ENCODE results near the gene SKIDA1. TPM values are rescaled to one million over a fixed set of nuclear protein-coding genes. Genes with fewer than 3 reads are reported as not detected.

The SKIDA1 gene
- total RNA-seq, 1 donor from 2014 or later, result under 0.01 TPM

GRCh38 chr10:21519397-21519933, 6.0 kb downstream of the SKIDA1 start:
- Histone ChIP-seq H3K27me3 (ENCODE audit: control insufficient read depth, insufficient read depth, low read length) (no peaks in the 10 kb centered on the region), H3K4me3 (ENCODE audit: low read depth, low read length) (peak overlapping the region; percentile 39), H3K36me3 (ENCODE audit: control insufficient read depth, insufficient read depth, low read length) (no peaks in the 10 kb centered on the region)
- no peak for DNase-seq (ENCODE audit: low read depth)
- TF ChIP-seq CTCF (IDR thresholded peaks at IDR 0.05; ENCODE audit: insufficient read depth, low read length, severe bottlenecking), result no peak
- no peak for FAIRE-seq

GRCh38 chr10:21518641-21519396, 6.7 kb downstream of the SKIDA1 start:
- no peaks in the 10 kb centered on the region for H3K36me3 ChIP-seq (ENCODE audit: control insufficient read depth, insufficient read depth, low read length)
- H3K27me3 ChIP-seq (ENCODE audit: control insufficient read depth, insufficient read depth, low read length), result no peaks in the 10 kb centered on the region
- DNase-seq (ENCODE audit: low read depth) (peak; percentile 36), FAIRE-seq (no peak)
- no peak for TF ChIP-seq CTCF (IDR thresholded peaks at IDR 0.05; ENCODE audit: insufficient read depth, low read length, severe bottlenecking)
- H3K4me3 ChIP-seq (ENCODE audit: low read depth, low read length), result peak overlapping the region; percentile 39

GRCh38 chr10:21518149-21518640, 7.3 kb downstream of the SKIDA1 start:
- no peak for TF ChIP-seq CTCF (IDR thresholded peaks at IDR 0.05; ENCODE audit: insufficient read depth, low read length, severe bottlenecking)
- FAIRE-seq (no peak), DNase-seq (ENCODE audit: low read depth) (peak; percentile 58)
- peak overlapping the region; percentile 39 for H3K4me3 ChIP-seq (ENCODE audit: low read depth, low read length)
- H3K27me3 ChIP-seq (ENCODE audit: control insufficient read depth, insufficient read depth, low read length), result no peaks in the 10 kb centered on the region
- H3K36me3 ChIP-seq (ENCODE audit: control insufficient read depth, insufficient read depth, low read length), result no peaks in the 10 kb centered on the region

- TF ChIP-seq CTCF (IDR thresholded peaks at IDR 0.05; ENCODE audit: insufficient read depth, low read length, severe bottlenecking), result no peak
- DNase-seq (ENCODE audit: low read depth), result peak; percentile 40
- no peaks in the 10 kb centered on the region for H3K36me3 ChIP-seq (ENCODE audit: control insufficient read depth, insufficient read depth, low read length)
- FAIRE-seq, result peak; percentile 50
- H3K27me3 ChIP-seq (ENCODE audit: control insufficient read depth, insufficient read depth, low read length), result no peaks in the 10 kb centered on the region
- peak overlapping the region; percentile 39 for H3K4me3 ChIP-seq (ENCODE audit: low read depth, low read length)
These were observed 8.1 kb downstream of the SKIDA1 start for GRCh38 chr10:21517134-21518031.

- H3K36me3 ChIP-seq (ENCODE audit: control insufficient read depth, insufficient read depth, low read length), result no peaks in the 10 kb centered on the region
- peak overlapping the region; percentile 39 for H3K4me3 ChIP-seq (ENCODE audit: low read depth, low read length)
- TF ChIP-seq CTCF (IDR thresholded peaks at IDR 0.05; ENCODE audit: insufficient read depth, low read length, severe bottlenecking), result no peak
- no peaks in the 10 kb centered on the region for H3K27me3 ChIP-seq (ENCODE audit: control insufficient read depth, insufficient read depth, low read length)
- no peak for DNase-seq (ENCODE audit: low read depth)
- FAIRE-seq, result no peak
These were observed 9.0 kb downstream of the SKIDA1 start for GRCh38 chr10:21516242-21517131.

Measured in bronchial epithelial cell (primary cell).